GM23248 (cell line): ENCODE measurements around the gene PLCG1. TPM values are rescaled to one million over a fixed set of nuclear protein-coding genes. Genes with fewer than 3 reads are reported as not detected.

ENCODE experiments used
- DNase-seq: peaks from one replicate; pipeline ENCODE4 v3.0.0-alpha.2; 2015
- H2AFZ ChIP-seq: fragments of 200-600 bp; sonication (generic); 2 replicates; pipeline ENCODE4 v1.6.1; 2016; ENCODE audit warnings: antibody characterized with exemption
- H3F3A ChIP-seq: fragments of 200-600 bp; sonication (generic); 2 replicates; pipeline ENCODE4 v1.6.1; 2016; ENCODE audit warnings: mild to moderate bottlenecking, antibody characterized with exemption, mixed run types; ENCODE audit not compliant: insufficient read depth
- H3K27ac ChIP-seq: fragments of 200-600 bp; sonication (generic); 2 replicates; pipeline ENCODE4 v1.5.1; 2016; ENCODE audit warnings: mild to moderate bottlenecking
- H3K27me3 ChIP-seq: fragments of 200-600 bp; sonication (generic); replicated peaks from 2 replicates; pipeline ENCODE4 v1.6.1; 2016; ENCODE audit warnings: mild to moderate bottlenecking; ENCODE audit not compliant: insufficient read depth
- H3K36me3 ChIP-seq: fragments of 200-600 bp; sonication (generic); 2 replicates; pipeline ENCODE4 v1.6.1; 2016; ENCODE audit warnings: low read depth, mild to moderate bottlenecking
- H3K4me1 ChIP-seq: fragments of 200-600 bp; sonication (generic); 2 replicates; pipeline ENCODE4 v1.6.1; 2016; ENCODE audit warnings: mild to moderate bottlenecking; ENCODE audit not compliant: insufficient read depth
- H3K4me2 ChIP-seq: fragments of 200-600 bp; sonication (generic); one replicate; pipeline ENCODE4 v1.6.1; 2016; ENCODE audit warnings: mild to moderate bottlenecking; ENCODE audit not compliant: unreplicated experiment
- H3K4me3 ChIP-seq: fragments of 200-600 bp; sonication (generic); 2 replicates; pipeline ENCODE4 v1.5.1; 2016; ENCODE audit warnings: mild to moderate bottlenecking
- H3K79me2 ChIP-seq: fragments of 200-600 bp; sonication (generic); 2 replicates; pipeline ENCODE4 v1.6.1; 2016; ENCODE audit warnings: mild to moderate bottlenecking; ENCODE audit not compliant: insufficient read depth
- H3K9ac ChIP-seq: fragments of 200-600 bp; sonication (generic); 2 replicates; pipeline ENCODE4 v1.6.1; 2016; ENCODE audit warnings: mild to moderate bottlenecking
- H3K9me2 ChIP-seq: fragments of 200-600 bp; sonication (generic); 2 replicates; pipeline ENCODE4 v1.6.1; 2016; ENCODE audit warnings: mixed run types, mild to moderate bottlenecking, moderate library complexity; ENCODE audit not compliant: insufficient read depth
- H3K9me3 ChIP-seq: fragments of 200-600 bp; sonication (generic); one replicate; pipeline ENCODE4 v1.6.1; 2017; ENCODE audit warnings: low read depth
- H4K20me1 ChIP-seq: fragments of 200-600 bp; sonication (generic); 2 replicates; pipeline ENCODE4 v1.6.0; 2016; ENCODE audit not compliant: insufficient read depth
- EZH2 ChIP-seq: fragments of 200-600 bp; sonication (generic); IDR thresholded peaks from 2 replicates; pipeline ENCODE4 v1.6.1; 2018; ENCODE audit warnings: antibody characterized with exemption, mild to moderate bottlenecking; ENCODE audit not compliant: insufficient read depth, poor library complexity, severe bottlenecking
- EZH2phosphoT487 ChIP-seq: fragments of 200-600 bp; sonication (generic); IDR thresholded peaks from 2 replicates; pipeline ENCODE4 v1.6.1; 2018; ENCODE audit warnings: antibody characterized with exemption, moderate library complexity, mild to moderate bottlenecking, low read depth; ENCODE audit not compliant: insufficient read depth
- WGBS, 2 experiments: methylation state at CpG; one replicate each; pipeline ENCODE4 v1.1.6; 2015 to 2017; ENCODE audit warnings: low lambda C conversion rate in 2 of 2, low coverage in 1 of 2; ENCODE audit errors: missing lambda C conversion rate in 2 of 2; 5-methylcytosine and 5-hydroxymethylcytosine counted together
- in situ Hi-C: fragments of 300-500 bp; cut with MboI; formaldehyde crosslinking; loops from 2 replicates; pipeline ENCODE4 v1.15.0; 2020
- polyA plus RNA-seq: library from polyadenylated mRNA; unstranded; fragments of >200 nt; fragmentation: Nextera tagmentation; extraction: Ambion mirVana; gene quantifications from 2 replicates; pipeline ENCODE4 v1.2.1, GENCODE V29; 2016
- total RNA-seq: library from RNA; depleted of rRNA; stranded (reverse); fragments of >200 nt; shearing (Covaris generic); gene quantifications from 2 replicates; pipeline ENCODE4 v1.2.3, GENCODE V29; 2014; rRNA removed

Gene PLCG1
- total RNA-seq (29.8 and 32.6 TPM in 2 replicates), polyA plus RNA-seq (4.8 and 8.3 TPM in 2 replicates)

- peak; percentile 92 for DNase-seq
- no peaks in the 10 kb centered on the region for H3K36me3 ChIP-seq
- 0 to 1% methylated on average over 47 to 63 of the region's 121 CpGs for WGBS, 2 experiments
- no peaks in the 10 kb centered on the region for H3K9me2 ChIP-seq
- peak within 1 kb of the TSS; percentile 82 for H2AFZ ChIP-seq
- H3K27me3 ChIP-seq, result no peaks in the 10 kb centered on the region
- H3K79me2 ChIP-seq, result peaks cover 45% of the 10 kb centered on the region
- TF ChIP-seq EZH2 (no peak), EZH2phosphoT487 (no peak)
- H4K20me1 ChIP-seq, result no peaks in the 10 kb centered on the region
- H3K9ac ChIP-seq, result peak within 1 kb of the TSS; percentile 86
- peak within 1 kb of the TSS; percentile 88 for H3K4me2 ChIP-seq
- H3K9me3 ChIP-seq, result no peaks in the 10 kb centered on the region
- in situ Hi-C loops, result no loop called here
- H3F3A ChIP-seq, result no peaks in the 10 kb centered on the region
- peak within 1 kb of the TSS; percentile 80 for H3K4me3 ChIP-seq
- H3K27ac ChIP-seq, result peak within 1 kb of the TSS; percentile 58
- peaks cover 14% of the 10 kb centered on the region; the same call in 1 of the 2 replicates for H3K4me1 ChIP-seq
Observed at GRCh38 chr20:41136680-41137613, at the start of gene PLCG1. TSS of gene PLCG1 (plus strand) at chr20:41137543. CDS start at chr20:41137642, 99 bp downstream.

- H3K4me2 ChIP-seq, result no peak overlapping the region
- no peak for TF ChIP-seq EZH2phosphoT487
- no peak for TF ChIP-seq EZH2
- no peak overlapping the region for H3K9ac ChIP-seq
- H3K79me2 ChIP-seq, result no peaks in the 10 kb centered on the region
- H3K27ac ChIP-seq, result no peak overlapping the region
- peaks cover 60% of the 10 kb centered on the region for H3K36me3 ChIP-seq
- no peaks in the 10 kb centered on the region for H4K20me1 ChIP-seq
- H3K4me1 ChIP-seq, result no peaks in the 10 kb centered on the region
- H3K4me3 ChIP-seq, result no peak overlapping the region
- no peaks in the 10 kb centered on the region for H3K27me3 ChIP-seq
- no peak overlapping the region for H2AFZ ChIP-seq
- H3F3A ChIP-seq, result peaks cover 11% of the 10 kb centered on the region
- no peaks in the 10 kb centered on the region for H3K9me3 ChIP-seq
- in situ Hi-C loops, result loop anchor here (25.0 kb wide), 1 partner anchor 1100 kb away; no protein-coding TSS in a partner anchor
- WGBS, 2 experiments, result 98 to 100% methylated on average over 3 of the region's 3 CpGs
- DNase-seq, result no peak
- H3K9me2 ChIP-seq, result no peaks in the 10 kb centered on the region
Observed at GRCh38 chr20:41087777-41088176, 49.6 kb upstream of the PLCG1 start.

- Histone ChIP-seq H3K9me2 (no peaks in the 10 kb centered on the region), H4K20me1 (no peaks in the 10 kb centered on the region), H3K4me1 (0 out of 2 replicates have a peak, but pooled peaks cover 2% of the 10 kb centered on the region), H2AFZ (no peak overlapping the region), H3K27me3 (no peaks in the 10 kb centered on the region), H3K36me3 (peaks cover 47% of the 10 kb centered on the region), H3K9me3 (no peaks in the 10 kb centered on the region), H3K4me3 (no peak overlapping the region), H3F3A (peaks cover 22% of the 10 kb centered on the region), H3K4me2 (no peak overlapping the region), H3K9ac (no peak overlapping the region), H3K27ac (no peak overlapping the region), H3K79me2 (no peaks in the 10 kb centered on the region)
- in situ Hi-C loops, result loop anchor here (25.0 kb wide), 1 partner anchor 1102 kb away; no protein-coding TSS in a partner anchor
- TF ChIP-seq EZH2, result no peak
- no peak for TF ChIP-seq EZH2phosphoT487
- 98 to 99% methylated on average over 3 of the region's 3 CpGs for WGBS, 2 experiments
- DNase-seq, result no peak
Observed at GRCh38 chr20:41089555-41089954, 47.8 kb upstream of the PLCG1 start.

GRCh38 chr20:41091927-41092326 lies 45.4 kb upstream of the PLCG1 start:
- Histone ChIP-seq H3K9me3 (no peaks in the 10 kb centered on the region), H3K4me1 (peaks cover 5% of the 10 kb centered on the region; the same call in 1 of the 2 replicates), H3K36me3 (peaks cover 32% of the 10 kb centered on the region), H3K79me2 (0 out of 2 replicates have a peak, but pooled peaks cover 3% of the 10 kb centered on the region), H3K4me2 (no peak overlapping the region), H3K9me2 (no peaks in the 10 kb centered on the region), H3K9ac (no peak overlapping the region), H3K4me3 (no peak overlapping the region), H4K20me1 (no peaks in the 10 kb centered on the region), H2AFZ (no peak overlapping the region), H3K27ac (no peak overlapping the region), H3K27me3 (no peaks in the 10 kb centered on the region), H3F3A (peaks cover 29% of the 10 kb centered on the region)
- TF ChIP-seq EZH2, result no peak
- no peak for TF ChIP-seq EZH2phosphoT487
- in situ Hi-C loops, result loop anchor here (5.0 to 25.0 kb wide), 2 partner anchors 120 to 1105 kb away; no protein-coding TSS in a partner anchor
- 83 to 91% methylated on average over 4 of the region's 4 CpGs for WGBS, 2 experiments
- no peak for DNase-seq
